CD14-positive monocyte (primary cell): ENCODE data around the gene LRRC4C. TPM values are rescaled to one million over a fixed set of nuclear protein-coding genes. Genes with fewer than 3 reads are reported as not detected.

ENCODE experiments used
- DNase-seq, 3 donors: peaks; one replicate each; pipeline ENCODE4 v3.0.0-alpha.2; 2011 to 2022
- H2AFZ ChIP-seq: 2 replicates; pipeline ENCODE4 v1.6.0; 2012; ENCODE audit warnings: mild to moderate bottlenecking, low read depth, low read length, inconsistent platforms; ENCODE audit not compliant: insufficient read depth, poor library complexity, severe bottlenecking
- H3K27ac ChIP-seq, 2 donors: 1 replicate in 1 of 2; 2 replicates in 1 of 2; pipeline ENCODE4 v1.5.1; 2012 to 2013; ENCODE audit warnings: low read length in 2 of 2, control low read depth in 1 of 2, inconsistent platforms in 1 of 2, low read depth in 1 of 2, mild to moderate bottlenecking in 1 of 2
- H3K27me3 ChIP-seq, 2 donors: one replicate each; pipeline versions ENCODE4 v1.6.0 to v1.6.1; 2011 to 2013; ENCODE audit warnings: low read length in 2 of 2; ENCODE audit not compliant: control insufficient read depth in 2 of 2, insufficient read depth in 2 of 2
- H3K36me3 ChIP-seq, 2 donors: replicated peaks in 1 of 2; 1 replicate in 1 of 2; 2 replicates in 1 of 2; pipeline versions ENCODE4 v1.5.1 to v1.6.1; 2012 to 2013; ENCODE audit warnings: low read length in 2 of 2, control low read depth in 1 of 2, inconsistent platforms in 1 of 2, mild to moderate bottlenecking in 1 of 2; ENCODE audit not compliant: insufficient read depth in 2 of 2, control insufficient read depth in 1 of 2
- H3K4me1 ChIP-seq, 2 donors: 1 replicate in 1 of 2; 2 replicates in 1 of 2; pipeline versions ENCODE4 v1.5.1 to v1.6.1; 2012 to 2013; ENCODE audit warnings: low read length in 2 of 2, control low read depth in 1 of 2, inconsistent platforms in 1 of 2, mild to moderate bottlenecking in 1 of 2, moderate library complexity in 1 of 2; ENCODE audit not compliant: insufficient read depth in 2 of 2, control insufficient read depth in 1 of 2
- H3K4me2 ChIP-seq: replicated peaks from 2 replicates; pipeline ENCODE3; 2012; ENCODE audit warnings: low read length, moderate library complexity, mild to moderate bottlenecking; ENCODE audit not compliant: poor library complexity, severe bottlenecking; ENCODE audit errors: extremely low read depth
- H3K4me3 ChIP-seq, 3 experiments: fragments of 200-600 bp in 1 of 3; sonication (generic) in 1 of 3; replicated peaks in 1 of 3; 1 replicate in 2 of 3; 2 replicates in 1 of 3; pipeline ENCODE4 v1.5.1; 2011 to 2013; ENCODE audit warnings: low read length in 3 of 3, mild to moderate bottlenecking in 3 of 3, control low read depth in 2 of 3, low read depth in 2 of 3, inconsistent platforms in 1 of 3, moderate library complexity in 1 of 3
- H3K79me2 ChIP-seq: 2 replicates; pipeline ENCODE4 v1.6.0; 2012; ENCODE audit warnings: mild to moderate bottlenecking, control low read depth, inconsistent platforms, low read length, moderate library complexity; ENCODE audit not compliant: insufficient read depth
- H3K9ac ChIP-seq: 2 replicates; pipeline ENCODE4 v1.6.0; 2017; ENCODE audit warnings: low read length, mild to moderate bottlenecking; ENCODE audit not compliant: insufficient read depth, poor library complexity, severe bottlenecking
- H3K9me3 ChIP-seq, 2 donors: replicated peaks in 1 of 2; 1 replicate in 1 of 2; 2 replicates in 1 of 2; pipeline versions ENCODE4 v1.5.1 to v1.6.1; 2012 to 2013; ENCODE audit warnings: low read length in 2 of 2, control low read depth in 1 of 2; ENCODE audit not compliant: control insufficient read depth in 1 of 2, insufficient read depth in 1 of 2
- H4K20me1 ChIP-seq: 2 replicates; pipeline ENCODE4 v1.6.0; 2012; ENCODE audit warnings: mild to moderate bottlenecking, low read length, control low read depth, moderate library complexity; ENCODE audit not compliant: insufficient read depth
- H3K27ac Mint-ChIP-seq, 7 donors: one replicate each; pipeline ENCODE4 v1.8.0; 2020; ENCODE audit warnings: mild to moderate bottlenecking in 7 of 7, mixed read lengths in 7 of 7, moderate library complexity in 6 of 7, inconsistent platforms in 2 of 7
- H3K27me3 Mint-ChIP-seq, 3 donors: one replicate each; pipeline ENCODE4 v1.8.0; 2021 to 2022; ENCODE audit warnings: low read depth in 3 of 3, mild to moderate bottlenecking in 3 of 3, mixed read lengths in 3 of 3, moderate library complexity in 3 of 3, inconsistent platforms in 1 of 3
- H3K36me3 Mint-ChIP-seq, 2 donors: one replicate each; pipeline ENCODE4 v1.8.0; 2020; ENCODE audit warnings: mixed read lengths in 2 of 2, inconsistent platforms in 1 of 2, mild to moderate bottlenecking in 1 of 2
- H3K4me1 Mint-ChIP-seq: one replicate; pipeline ENCODE4 v1.8.0; 2020; ENCODE audit warnings: mild to moderate bottlenecking, mixed read lengths
- H3K4me3 Mint-ChIP-seq, 2 donors: one replicate each; pipeline ENCODE4 v1.8.0; 2020; ENCODE audit warnings: mild to moderate bottlenecking in 2 of 2, mixed read lengths in 2 of 2, moderate library complexity in 1 of 2
- H3K9me3 Mint-ChIP-seq, 7 donors: one replicate each; pipeline ENCODE4 v1.8.0; 2020 to 2022; ENCODE audit warnings: mixed read lengths in 7 of 7, mild to moderate bottlenecking in 6 of 7, moderate library complexity in 6 of 7, inconsistent platforms in 2 of 7
- CTCF ChIP-seq: fragments of 200-600 bp; IDR thresholded peaks from one replicate; pipeline ENCODE4 v1.8.0; 2022; ENCODE audit warnings: antibody characterized with exemption, mild to moderate bottlenecking
- WGBS: methylation state at CpG from one replicate; pipeline ENCODE4 v1.1.5; 2013; ENCODE audit warnings: missing lambda C conversion rate; ENCODE audit not compliant: insufficient coverage; 5-methylcytosine and 5-hydroxymethylcytosine counted together
- intact Hi-C, 2 donors: fragments of 100-400 bp; cut with micrococcal nuclease; formaldehyde crosslinking; loops; one replicate each; pipeline versions ENCODE4 v1.15.0 to v1.15.1; 2023
- polyA plus RNA-seq, 3 donors: library from polyadenylated mRNA; depleted of rRNA in 1 of 3; unstranded in 2 of 3; stranded (reverse) in 1 of 3; fragments of 300-500 nt in 2 of 3; fragments of >200 nt in 1 of 3; fragmentation: Illumina TruSeq in 2 of 3; gene quantifications; 1 replicate in 2 of 3; 2 replicates in 1 of 3; pipeline ENCODE4 v1.2.3, GENCODE V29; 2012 to 2021

LRRC4C gene
- polyA plus RNA-seq, 3 donors = not detected

GRCh38 chr11:41056892-41057569, 402.4 kb downstream of the LRRC4C start:
- intact Hi-C loops = no loop called here
- H3K4me2 ChIP-seq = no peak overlapping the region

GRCh38 chr11:41053894-41054293, 405.6 kb downstream of the LRRC4C start:
- Histone ChIP-seq H3K4me3 (no peak overlapping the region), H3K36me3 (no peaks in the 10 kb centered on the region), H3K4me2 (no peak overlapping the region), H4K20me1 (no peaks in the 10 kb centered on the region), H3K9ac (no peak overlapping the region), H3K79me2 (no peaks in the 10 kb centered on the region), H3K4me1 (no peaks in the 10 kb centered on the region), H3K27me3 (no peaks in the 10 kb centered on the region), H3K9me3 (peaks cover 13 to 14% of the 10 kb centered on the region in 2 donors), H3K27ac (no peak overlapping the region), H2AFZ (no peak overlapping the region)
- no peak overlapping the region for H3K27ac Mint-ChIP-seq
- no peak for TF ChIP-seq CTCF
- H3K4me1 Mint-ChIP-seq = no peaks in the 10 kb centered on the region
- H3K27me3 Mint-ChIP-seq = peaks cover 0 to 1% (median 0%) of the 10 kb centered on the region in 3 donors
- no peaks in the 10 kb centered on the region for H3K36me3 Mint-ChIP-seq
- H3K4me3 Mint-ChIP-seq = no peak overlapping the region
- peaks cover 0 to 9% (median 0%) of the 10 kb centered on the region in 7 donors for H3K9me3 Mint-ChIP-seq
- DNase-seq = no peak
- intact Hi-C loops = no loop called here

More at GRCh38 chr11:41056892-41057569, 402.4 kb downstream of the LRRC4C start:
- no peaks in the 10 kb centered on the region for H3K79me2 ChIP-seq
- H3K4me3 Mint-ChIP-seq = no peak overlapping the region
- H3K36me3 Mint-ChIP-seq = no peaks in the 10 kb centered on the region
- DNase-seq = no peak
- H2AFZ ChIP-seq = no peak overlapping the region
- TF ChIP-seq CTCF = no peak
- no peak overlapping the region for H3K4me3 ChIP-seq
- H3K4me1 ChIP-seq = no peaks in the 10 kb centered on the region
- H3K9me3 Mint-ChIP-seq = peaks cover 0 to 12% (median 2%) of the 10 kb centered on the region in 7 donors
- H3K9ac ChIP-seq = no peak overlapping the region
- no peaks in the 10 kb centered on the region for H3K4me1 Mint-ChIP-seq
- peaks cover 13 to 14% of the 10 kb centered on the region in 2 donors for H3K9me3 ChIP-seq
- peaks cover 0 to 1% (median 0%) of the 10 kb centered on the region in 3 donors for H3K27me3 Mint-ChIP-seq
- no peak overlapping the region for H3K27ac Mint-ChIP-seq
- no peak overlapping the region for H3K27ac ChIP-seq
- H3K36me3 ChIP-seq = no peaks in the 10 kb centered on the region
- 75% methylated on average over 11 of the region's 11 CpGs for WGBS
- no peaks in the 10 kb centered on the region for H4K20me1 ChIP-seq
- no peaks in the 10 kb centered on the region for H3K27me3 ChIP-seq
